CD4-positive, alpha-beta T cell treated with Interleukin-15 for 1 hour (primary cell): ENCODE data around the gene MT1A.
"Not testable (repeated sequence)": the region's sequence is repeated elsewhere in the genome, so short reads cannot be mapped to it uniquely, and the experiment has no call there.

ENCODE experiments used
- DNase-seq: peaks from one replicate; pipeline ENCODE4 v3.0.0-alpha.2; 2020

Gene MT1A

GRCh38 chr16:56610609-56611111, 27.8 kb upstream of the MT1A start:
- no peak for DNase-seq

GRCh38 chr16:56611281-56611833, 27.1 kb upstream of the MT1A start:
- DNase-seq: no peak

GRCh38 chr16:56613706-56614105, 24.8 kb upstream of the MT1A start:
- DNase-seq: no peak

- DNase-seq: no peak
Measured at GRCh38 chr16:56614549-56614991, 23.9 kb upstream of the MT1A start.

- no peak for DNase-seq
Measured at GRCh38 chr16:56615353-56615752, 23.1 kb upstream of the MT1A start.

- DNase-seq: no peak
Measured at GRCh38 chr16:56616608-56617211, 21.8 kb upstream of the MT1A start.

GRCh38 chr16:56617212-56618085, 21.0 kb upstream of the MT1A start:
- DNase-seq: peak; percentile 24

- no peak for DNase-seq
Measured at GRCh38 chr16:56618138-56618537, 20.3 kb upstream of the MT1A start.

GRCh38 chr16:56620339-56620897, 18.0 kb upstream of the MT1A start:
- DNase-seq: no peak

- not testable (repeated sequence) for DNase-seq
Measured at GRCh38 chr16:56621665-56622445, 16.6 kb upstream of the MT1A start.

GRCh38 chr16:56623184-56623583, 15.3 kb upstream of the MT1A start:
- not testable (repeated sequence) for DNase-seq

- DNase-seq: no peak
Measured at GRCh38 chr16:56623637-56624036, 14.8 kb upstream of the MT1A start.

- DNase-seq: no peak
Measured at GRCh38 chr16:56625140-56625942, 13.1 kb upstream of the MT1A start, which contains the start of gene MT1E. Gene MT1E (plus strand): TSS chr16:56625781. CDS start chr16:56625852, 71 bp downstream.

- DNase-seq: no peak
Measured at GRCh38 chr16:56625943-56626654, 12.4 kb upstream of the MT1A start.

- DNase-seq: no peak
Measured at GRCh38 chr16:56626685-56627084, 11.8 kb upstream of the MT1A start.

GRCh38 chr16:56628486-56629350, 9.7 kb upstream of the MT1A start:
- no peak for DNase-seq

GRCh38 chr16:56629531-56629930, 8.9 kb upstream of the MT1A start:
- DNase-seq: no peak

GRCh38 chr16:56630134-56630533, 8.3 kb upstream of the MT1A start:
- no peak for DNase-seq

- DNase-seq: no peak
Measured at GRCh38 chr16:56631197-56631596, 7.3 kb upstream of the MT1A start.

- DNase-seq: no peak
Measured at GRCh38 chr16:56631832-56632155, 6.7 kb upstream of the MT1A start.
